Common myeloid progenitor, CD34-positive (primary cell): ENCODE results near the gene CLNK.

Experiments
- CTCF ChIA-PET: fragments of 350-600 bp; sonication (Branson Sonifier 250); formaldehyde crosslinking; loops from one replicate; lab custom pipeline; 2021; ENCODE audit warnings: antibody characterized with exemption; lab: Charles Lee
- POLR2A ChIA-PET: fragments of 350-600 bp; sonication (Branson Sonifier 250); formaldehyde crosslinking; loops from one replicate; lab custom pipeline; 2021; ENCODE audit warnings: antibody characterized with exemption; lab: Charles Lee
- DNase-seq, 3 donors: peaks; one replicate each; pipeline versions ENCODE4 v3.0.0 to v3.0.0-alpha.2; 2013
- H3K27ac ChIP-seq, 2 experiments: 1 replicate in 1 of 2; 2 replicates in 1 of 2; pipeline ENCODE4 v1.7.0; 2013; ENCODE audit warnings: inconsistent platforms in 2 of 2, low read length in 2 of 2, mild to moderate bottlenecking in 2 of 2, low read depth in 1 of 2, moderate library complexity in 1 of 2; ENCODE audit not compliant: severe bottlenecking in 2 of 2, insufficient read depth in 1 of 2, poor library complexity in 1 of 2
- H3K27me3 ChIP-seq, 5 experiments: replicated peaks in 2 of 5; 1 replicate in 3 of 5; 2 replicates in 2 of 5; pipeline versions ENCODE4 v1.6.1 to v1.7.0; 2013; ENCODE audit warnings: low read length in 4 of 5, mild to moderate bottlenecking in 2 of 5, moderate library complexity in 2 of 5, inconsistent platforms in 1 of 5; ENCODE audit not compliant: insufficient read depth in 5 of 5, control insufficient read depth in 4 of 5
- H3K36me3 ChIP-seq, 4 experiments: 1 replicate in 2 of 4; 2 replicates in 2 of 4; pipeline versions ENCODE4 v1.6.1 to v1.7.0; 2013; ENCODE audit warnings: low read length in 3 of 4, control low read depth in 1 of 4, mild to moderate bottlenecking in 1 of 4; ENCODE audit not compliant: control insufficient read depth in 4 of 4, insufficient read depth in 4 of 4
- H3K4me1 ChIP-seq, 4 experiments: 1 replicate in 3 of 4; 2 replicates in 1 of 4; pipeline versions ENCODE4 v1.6.1 to v1.7.1; 2013; ENCODE audit warnings: low read length in 3 of 4, mild to moderate bottlenecking in 3 of 4, control low read depth in 1 of 4, inconsistent platforms in 1 of 4, moderate library complexity in 1 of 4; ENCODE audit not compliant: control insufficient read depth in 4 of 4, insufficient read depth in 4 of 4; ENCODE audit errors: control extremely low read depth in 1 of 4
- H3K4me3 ChIP-seq, 7 experiments: 1 replicate in 4 of 7; 2 replicates in 3 of 7; pipeline versions ENCODE4 v1.5.1 to v1.7.0; 2013; ENCODE audit warnings: mild to moderate bottlenecking in 7 of 7, low read length in 6 of 7, moderate library complexity in 6 of 7, inconsistent platforms in 2 of 7, low read depth in 2 of 7, control low read depth in 1 of 7; ENCODE audit not compliant: insufficient read depth in 4 of 7, control insufficient read depth in 1 of 7; ENCODE audit errors: extremely low read depth in 1 of 7
- H3K9me3 ChIP-seq, 5 experiments: 1 replicate in 4 of 5; 2 replicates in 1 of 5; pipeline versions ENCODE4 v1.6.1 to v1.7.1; 2013; ENCODE audit warnings: low read length in 4 of 5, mild to moderate bottlenecking in 2 of 5, inconsistent platforms in 1 of 5, low read depth in 1 of 5, moderate library complexity in 1 of 5; ENCODE audit not compliant: control insufficient read depth in 4 of 5, insufficient read depth in 2 of 5; ENCODE audit errors: control extremely low read depth in 1 of 5
- WGBS: methylation state at CpG from one replicate; pipeline ENCODE4 v1.1.5; 2013; ENCODE audit not compliant: insufficient coverage; 5-methylcytosine and 5-hydroxymethylcytosine counted together

The CLNK gene

GRCh38 chr4:10647846-10648245, 36.7 kb downstream of the CLNK start:
- no peak overlapping the region for H3K4me3 ChIP-seq
- 100% methylated on average over 2 of the region's 3 CpGs for WGBS
- no peaks in the 10 kb centered on the region for H3K36me3 ChIP-seq
- no peaks in the 10 kb centered on the region for H3K4me1 ChIP-seq
- no peaks in the 10 kb centered on the region for H3K27me3 ChIP-seq
- ChIA-PET CTCF (interaction anchor here (0.9 to 1.3 kb wide), 2 partner anchors 25 to 626 kb away, joined by 3 read pairs; no protein-coding TSS in a partner anchor), POLR2A (no interaction called here)
- peaks cover 0 to 8% (median under 1%) of the 10 kb centered on the region in 5 experiments for H3K9me3 ChIP-seq
- no peak overlapping the region for H3K27ac ChIP-seq
- DNase-seq: no peak

DNA sequence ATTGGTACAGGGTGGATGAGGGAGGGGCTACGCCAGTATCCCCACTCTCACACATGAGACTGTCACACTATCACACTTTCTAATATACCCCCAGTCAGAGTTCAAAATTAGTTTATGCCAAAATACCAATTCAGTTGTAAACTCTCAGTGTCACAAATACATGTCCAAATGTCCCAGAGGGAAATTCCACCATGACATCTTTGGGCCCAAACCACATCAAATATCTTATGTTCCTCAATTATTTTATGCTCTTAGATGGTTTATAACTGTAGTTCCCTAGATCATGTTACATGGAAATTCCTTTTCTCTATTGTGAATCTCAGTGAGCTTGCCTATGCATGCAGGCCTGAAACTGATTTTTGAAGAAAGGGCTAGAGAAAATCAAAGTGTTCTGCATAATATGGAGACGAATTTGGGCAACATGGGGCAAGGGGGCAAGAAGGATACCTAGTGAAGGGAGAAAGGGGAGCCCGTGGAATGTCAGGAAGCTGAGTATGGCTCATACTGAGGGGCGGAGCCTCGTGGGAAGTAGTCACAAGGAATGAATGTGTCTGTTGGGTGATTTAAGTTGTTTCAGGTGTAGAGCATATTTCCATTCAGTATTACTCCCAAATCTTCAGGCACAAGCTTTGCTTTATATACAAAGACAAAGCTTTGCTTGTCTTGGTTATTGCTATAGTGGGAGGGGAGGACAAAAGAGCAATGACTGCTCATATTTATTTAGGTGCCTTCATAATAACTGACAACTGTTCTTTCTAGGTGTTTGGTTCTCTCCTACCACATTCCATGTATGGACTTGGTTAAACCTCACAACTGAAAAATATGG, 40.8 kb downstream of the CLNK start:
- CTCF ChIA-PET: interaction anchor here (0.9 to 1.7 kb wide), 4 partner anchors 10 to 27 kb away, joined by 3 to 7 read pairs (median 4); no protein-coding TSS in a partner anchor
- Histone ChIP-seq H3K9me3 (peaks cover 0 to 8% (median 0%) of the 10 kb centered on the region in 5 experiments), H3K27me3 (no peaks in the 10 kb centered on the region), H3K4me1 (peaks cover 2 to 27% (median 20%) of the 10 kb centered on the region in 4 experiments), H3K36me3 (no peaks in the 10 kb centered on the region), H3K4me3 (no peak overlapping the region), H3K27ac (no peak overlapping the region)
- POLR2A ChIA-PET: no interaction called here
- peak in 2 of 3 donors; percentile 30 to 31 for DNase-seq
- WGBS: 100% methylated on average over 1 of the region's 5 CpGs

GRCh38 chr4:10640561-10641201, 43.9 kb downstream of the CLNK start:
- ChIA-PET CTCF (interaction anchor here (0.9 to 2.0 kb wide), 5 partner anchors 9 to 30 kb away, joined by 3 to 7 read pairs (median 3); no protein-coding TSS in a partner anchor), POLR2A (no interaction called here)
- Histone ChIP-seq H3K4me1 (peaks cover 2 to 27% (median 20%) of the 10 kb centered on the region in 4 experiments), H3K36me3 (no peaks in the 10 kb centered on the region), H3K27ac (peak overlapping the region in 1 of 2 experiments; percentile 17), H3K4me3 (peak overlapping the region in 1 of 7 experiments; percentile 37), H3K27me3 (no peaks in the 10 kb centered on the region), H3K9me3 (no peaks in the 10 kb centered on the region)
- peak; percentile 56 to 91 (median 88) for DNase-seq
- WGBS: 3% methylated on average over 4 of the region's 5 CpGs

GRCh38 chr4:10639664-10640063, 44.9 kb downstream of the CLNK start:
- no peaks in the 10 kb centered on the region for H3K9me3 ChIP-seq
- H3K36me3 ChIP-seq: no peaks in the 10 kb centered on the region
- no peak for DNase-seq
- H3K27ac ChIP-seq: no peak overlapping the region
- ChIA-PET CTCF (interaction anchor here (2.0 kb wide), 1 partner anchor 31 kb away, joined by 7 read pairs; no protein-coding TSS in a partner anchor), POLR2A (no interaction called here)
- peaks cover 2 to 31% (median 20%) of the 10 kb centered on the region in 4 experiments for H3K4me1 ChIP-seq
- no peaks in the 10 kb centered on the region for H3K27me3 ChIP-seq
- WGBS: 100% methylated on average over 1 of the region's 2 CpGs
- H3K4me3 ChIP-seq: no peak overlapping the region

GRCh38 chr4:10639100-10639499, 45.5 kb downstream of the CLNK start:
- no peaks in the 10 kb centered on the region for H3K9me3 ChIP-seq
- H3K4me1 ChIP-seq: peaks cover 2 to 31% (median 20%) of the 10 kb centered on the region in 4 experiments
- H3K4me3 ChIP-seq: no peak overlapping the region
- H3K27me3 ChIP-seq: no peaks in the 10 kb centered on the region
- no peak for DNase-seq
- H3K27ac ChIP-seq: no peak overlapping the region
- H3K36me3 ChIP-seq: no peaks in the 10 kb centered on the region
- POLR2A ChIA-PET: no interaction called here
- CTCF ChIA-PET: no interaction called here
- 100% methylated on average over 1 of the region's 1 CpG for WGBS

DNA sequence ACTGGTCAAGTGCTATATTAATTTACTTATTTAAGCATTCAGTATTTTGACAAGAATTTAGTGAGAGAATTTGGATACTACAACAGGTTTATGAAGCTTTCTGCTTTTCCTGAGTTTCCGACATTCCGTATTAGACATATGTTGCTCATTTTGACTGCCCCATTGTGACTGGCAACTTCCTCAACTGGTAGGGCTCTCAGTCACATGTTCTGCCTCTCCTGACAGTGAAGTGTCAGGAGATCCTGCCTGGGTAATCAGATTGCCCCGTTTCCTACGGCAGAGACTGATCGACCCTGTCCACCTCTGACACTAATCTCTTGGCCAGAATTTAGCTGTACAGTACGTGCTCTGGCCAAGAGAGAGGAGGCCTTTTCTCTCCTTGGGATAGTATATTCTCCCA, 49.5 kb downstream of the CLNK start:
- CTCF ChIA-PET: no interaction called here
- WGBS: 79% methylated on average over 2 of the region's 6 CpGs
- POLR2A ChIA-PET: no interaction called here
- Histone ChIP-seq H3K27ac (no peak overlapping the region), H3K27me3 (no peaks in the 10 kb centered on the region), H3K4me1 (peaks cover 0 to 16% (median 6%) of the 10 kb centered on the region in 4 experiments), H3K4me3 (no peak overlapping the region), H3K9me3 (no peaks in the 10 kb centered on the region), H3K36me3 (no peaks in the 10 kb centered on the region)
- no peak for DNase-seq
